LHCN-M2 (cell line): ENCODE results near the gene IRF2BP1. TPM values are rescaled to one million over a fixed set of nuclear protein-coding genes. Genes with fewer than 3 reads are reported as not detected.

Experiments
- DNase-seq: peaks from one replicate; pipeline ENCODE4 v3.0.0-alpha.2; 2012; ENCODE audit warnings: low read depth
- total RNA-seq: library from RNA; depleted of rRNA; stranded (reverse); fragments of >200 nt; gene quantifications from 2 replicates; pipeline ENCODE4 v1.2.3, GENCODE V29; 2014; rRNA removed

The IRF2BP1 gene
- total RNA-seq, 1 experiment from 2014 or later, result 40.1 TPM

DNA sequence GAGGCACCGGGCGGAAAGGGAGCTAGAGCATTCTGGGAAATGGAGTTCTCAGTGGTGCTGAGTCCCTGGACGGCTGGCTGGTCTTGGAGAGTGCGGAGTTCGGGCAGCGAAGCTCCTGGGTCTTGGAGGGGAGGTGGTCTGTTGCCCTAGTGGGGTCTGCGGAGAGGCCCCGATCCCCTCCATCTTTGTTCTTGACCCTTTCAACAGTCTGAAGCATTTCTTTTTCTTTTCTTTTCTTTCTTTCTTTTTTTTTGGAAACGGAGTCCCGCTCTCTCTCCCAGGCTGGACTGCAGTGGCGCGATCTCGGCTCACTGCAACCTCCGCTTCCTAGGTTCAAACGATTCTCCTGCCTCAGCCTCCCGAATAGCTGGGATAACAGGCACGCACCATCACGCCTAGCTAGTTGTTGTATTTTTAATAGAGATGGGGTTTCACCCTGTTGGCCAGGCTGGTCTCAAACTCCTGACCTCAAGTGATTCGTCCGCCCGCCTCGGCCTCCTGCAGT, 22.6 kb downstream of the IRF2BP1 start:
- no peak for DNase-seq

GRCh38 chr19:45862564-45863334, 23.2 kb downstream of the IRF2BP1 start, which contains the start of gene SYMPK:
SYMPK (minus strand) TSS chr19:45863147; CDS start chr19:45854495, 8,652 bp downstream.
- DNase-seq, result peak; percentile 98

- no peak for DNase-seq
These were observed 23.7 kb downstream of the IRF2BP1 start for GRCh38 chr19:45862271-45862563.

- no peak for DNase-seq
These were observed 25.3 kb downstream of the IRF2BP1 start for GRCh38 chr19:45860359-45861259.

GRCh38 chr19:45854167-45854778, 31.7 kb downstream of the IRF2BP1 start:
- no peak for DNase-seq

DNA sequence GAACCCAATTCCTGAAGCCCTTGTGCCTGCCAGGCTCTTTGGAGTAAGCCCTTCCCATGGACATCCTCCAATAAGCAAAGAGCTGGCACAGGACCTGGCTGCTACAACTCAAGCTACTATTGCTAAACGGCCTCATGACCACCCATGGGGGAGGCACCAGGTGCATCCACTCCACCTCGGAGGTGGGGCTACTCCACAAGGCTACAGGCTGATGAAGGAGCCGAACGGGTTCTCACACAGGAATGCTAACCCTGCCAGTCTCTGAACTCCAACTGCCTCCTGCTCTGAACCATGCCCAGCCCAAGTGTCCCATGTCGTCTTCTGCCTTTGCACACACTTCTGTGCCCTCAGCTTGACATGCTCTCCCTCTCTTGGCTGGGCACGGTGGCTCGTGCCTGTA, 33.0 kb downstream of the IRF2BP1 start:
- no peak for DNase-seq

DNA sequence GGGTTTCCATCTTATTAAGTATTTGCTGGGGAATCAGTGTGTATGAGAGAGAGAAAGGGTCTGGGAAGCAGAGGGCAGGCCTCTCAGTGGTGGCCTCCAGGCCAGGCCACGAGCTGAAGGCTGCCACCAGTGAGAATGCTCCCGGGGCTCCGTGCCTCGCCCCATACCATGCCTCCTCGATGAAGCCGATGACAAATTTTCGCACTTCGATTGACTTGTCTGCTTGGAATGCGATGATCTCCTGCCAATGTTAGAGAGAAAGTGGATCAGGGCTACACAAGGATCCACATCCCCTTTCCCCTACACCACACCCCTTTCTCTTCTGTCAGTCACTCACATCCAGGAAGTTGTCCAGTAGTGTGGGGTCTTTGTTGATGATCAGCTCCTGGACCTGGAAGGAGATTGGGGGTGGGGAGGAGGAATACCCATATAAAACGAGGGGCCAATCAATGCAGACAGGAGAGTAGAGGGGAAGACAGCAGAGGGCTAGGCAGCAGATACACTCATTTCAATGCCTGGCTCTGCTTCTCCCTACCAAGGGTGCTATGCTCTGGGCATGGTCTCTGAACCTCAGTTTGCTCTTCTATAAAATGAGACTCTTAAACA, 33.7 kb downstream of the IRF2BP1 start:
- no peak for DNase-seq

GRCh38 chr19:45848922-45849321, 37.0 kb downstream of the IRF2BP1 start:
- no peak for DNase-seq

- no peak for DNase-seq
These were observed 38.3 kb downstream of the IRF2BP1 start for GRCh38 chr19:45847663-45848062.

DNA sequence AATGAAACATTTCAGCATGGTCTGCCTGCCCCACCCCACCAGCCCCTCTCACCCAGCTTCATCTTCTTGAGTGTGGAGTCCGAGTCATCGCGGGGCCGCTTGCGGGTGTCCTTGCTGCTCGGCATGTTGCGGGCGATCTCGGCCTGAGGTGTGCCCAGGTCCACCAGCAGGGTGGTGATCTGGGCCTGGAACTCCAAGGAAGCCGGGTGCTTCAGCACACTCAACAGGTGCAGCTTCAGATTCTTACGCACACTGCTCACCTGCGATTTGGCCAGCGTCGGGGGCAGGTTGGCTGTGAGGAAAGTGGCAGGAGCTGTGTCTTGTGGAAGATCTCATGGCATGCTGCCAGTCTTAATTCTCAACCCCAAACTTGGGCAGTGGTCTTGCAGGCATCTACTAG, 43.7 kb downstream of the IRF2BP1 start:
- no peak for DNase-seq

DNA sequence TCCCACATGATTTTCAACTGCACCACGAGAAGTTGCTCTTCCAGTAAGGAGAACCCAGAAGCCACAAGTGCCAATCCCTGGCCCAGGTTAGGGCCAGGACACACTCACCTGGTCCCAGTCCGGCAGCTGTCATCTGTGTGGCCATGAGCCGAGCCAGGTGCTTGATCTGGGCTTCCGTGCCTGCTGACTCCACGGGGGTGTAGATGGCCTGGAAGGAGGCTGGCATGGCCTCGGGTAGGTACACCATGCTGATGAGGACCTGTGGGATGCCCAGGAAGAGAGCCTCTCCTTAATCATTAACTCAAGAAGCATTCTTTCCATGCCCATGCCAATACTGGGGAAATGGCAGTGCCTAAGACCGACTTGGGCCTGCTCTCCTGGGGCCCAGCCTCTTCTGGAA, 51.0 kb downstream of the IRF2BP1 start:
- no peak for DNase-seq

Other genes starting within 250 kb of the IRF2BP1 start
- 17.8 and 20.1 TPM in 2 replicates for gene EML2, start 246.7 kb downstream of the IRF2BP1 start, total RNA-seq
- gene GIPR, start 217.9 kb downstream of the IRF2BP1 start, total RNA-seq, result not detected in 2 replicates
- 208 and 273 TPM in 2 replicates for gene SNRPD2, start 194.2 kb downstream of the IRF2BP1 start, total RNA-seq
- 12.8 and 16.6 TPM in 2 replicates for gene QPCTL, start 193.5 kb downstream of the IRF2BP1 start, total RNA-seq
- 8.4 and 11.5 TPM in 2 replicates for gene FBXO46, start 155.2 kb downstream of the IRF2BP1 start, total RNA-seq
- gene MEIOSIN, start 152.7 kb downstream of the IRF2BP1 start, total RNA-seq, result not detected in 2 replicates
- 7.9 and 8.7 TPM in 2 replicates for gene SIX5, start 116.9 kb downstream of the IRF2BP1 start, total RNA-seq
- 90.8 and 121 TPM in 2 replicates for gene DMPK, start 103.7 kb downstream of the IRF2BP1 start, total RNA-seq
- gene DMWD, start 93.3 kb downstream of the IRF2BP1 start, total RNA-seq, result 34.0 and 36.4 TPM in 2 replicates
- 0.11 TPM in 1 of 2 replicates, not detected in the other for gene RSPH6A, start 70.8 kb downstream of the IRF2BP1 start, total RNA-seq
- gene SYMPK, start 23.0 kb downstream of the IRF2BP1 start, total RNA-seq, result 35.9 and 45.6 TPM in 2 replicates
- gene FOXA3, start 21.8 kb downstream of the IRF2BP1 start, total RNA-seq, result not detected in 2 replicates
- gene MYPOP, start 16.5 kb upstream of the IRF2BP1 start, total RNA-seq, result 3.2 and 3.5 TPM in 2 replicates
- gene NANOS2, start 28.6 kb upstream of the IRF2BP1 start, total RNA-seq, result not detected in 2 replicates
- gene NOVA2, start 87.7 kb upstream of the IRF2BP1 start, total RNA-seq, result not detected in 2 replicates
- gene CCDC61, start 109.3 kb upstream of the IRF2BP1 start, total RNA-seq, result 9.4 and 13.2 TPM in 2 replicates
- not detected in 2 replicates for gene PGLYRP1, start 136.9 kb upstream of the IRF2BP1 start, total RNA-seq
- not detected in 2 replicates for gene IGFL4, start 154.9 kb upstream of the IRF2BP1 start, total RNA-seq
- gene IGFL3, start 238.5 kb upstream of the IRF2BP1 start, total RNA-seq, result 0.40 TPM in 1 of 2 replicates, not detected in the other